Memory B cell (primary cell): ENCODE measurements around the gene ATP10D.
"Not testable (repeated sequence)": the region's sequence is repeated elsewhere in the genome, so short reads cannot be mapped to it uniquely, and the experiment has no call there.

Source experiments
- ATAC-seq: fragments of 150-1000 bp; cut with Tn5 transposase; 2 replicates; pipeline ENCODE4 v1.10.0; 2021; ENCODE audit warnings: low read depth, mild to moderate bottlenecking, moderate library complexity
- DNase-seq, 2 donors: peaks; one replicate each; pipeline ENCODE4 v3.0.0; 2022; ENCODE audit warnings: low spot score in 2 of 2
- H3K27ac Mint-ChIP-seq: one replicate; pipeline ENCODE4 v1.8.0; 2022; ENCODE audit warnings: mild to moderate bottlenecking, moderate library complexity, mixed read lengths
- H3K27me3 Mint-ChIP-seq: one replicate; pipeline ENCODE4 v1.8.0; 2022; ENCODE audit warnings: mixed read lengths
- H3K36me3 Mint-ChIP-seq: one replicate; pipeline ENCODE4 v1.8.0; 2022; ENCODE audit warnings: mild to moderate bottlenecking, mixed read lengths
- H3K4me1 Mint-ChIP-seq: one replicate; pipeline ENCODE4 v1.8.0; 2022; ENCODE audit warnings: mixed read lengths
- H3K4me3 Mint-ChIP-seq: one replicate; pipeline ENCODE4 v1.8.0; 2022; ENCODE audit warnings: mild to moderate bottlenecking, moderate library complexity, mixed read lengths
- H3K9me3 Mint-ChIP-seq: one replicate; pipeline ENCODE4 v1.8.0; 2022; ENCODE audit warnings: mixed read lengths

The ATP10D gene

GRCh38 chr4:47500776-47501175, 15.7 kb downstream of the ATP10D start:
- Mint-ChIP-seq H3K27me3 (no peaks in the 10 kb centered on the region), H3K4me1 (peaks cover 13% of the 10 kb centered on the region), H3K27ac (no peak overlapping the region), H3K9me3 (no peaks in the 10 kb centered on the region), H3K36me3 (peaks cover 4% of the 10 kb centered on the region), H3K4me3 (no peak overlapping the region)
- ATAC-seq (no peak), DNase-seq (no peak)

GRCh38 chr4:47505147-47505546, 20.1 kb downstream of the ATP10D start:
- no peak overlapping the region for H3K4me3 Mint-ChIP-seq
- H3K9me3 Mint-ChIP-seq, result no peaks in the 10 kb centered on the region
- no peak for DNase-seq
- no peaks in the 10 kb centered on the region for H3K27me3 Mint-ChIP-seq
- peaks cover 2% of the 10 kb centered on the region for H3K36me3 Mint-ChIP-seq
- H3K4me1 Mint-ChIP-seq, result peaks cover 13% of the 10 kb centered on the region
- no peak overlapping the region for H3K27ac Mint-ChIP-seq
- ATAC-seq, result no peak

DNA sequence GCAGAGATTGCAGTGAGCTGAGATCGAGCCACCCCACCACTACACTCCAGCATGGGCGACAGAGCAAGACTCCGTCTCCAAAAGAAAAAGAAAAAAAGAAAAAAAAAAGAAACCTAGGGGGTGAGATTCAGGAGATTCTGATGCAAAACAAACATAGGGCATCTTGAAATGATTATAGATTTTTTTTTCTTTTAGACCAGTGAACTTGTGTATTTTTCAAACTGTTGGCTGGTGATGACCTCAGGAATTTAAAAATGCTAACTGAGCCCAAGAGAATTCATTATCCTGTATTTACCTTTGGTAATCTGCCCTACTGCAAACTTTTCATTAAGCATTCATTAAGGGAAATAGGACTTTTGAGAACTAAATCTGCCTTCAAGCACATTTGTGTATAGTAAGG, 20.6 kb downstream of the ATP10D start:
- Mint-ChIP-seq H3K27ac (no peak overlapping the region), H3K9me3 (no peaks in the 10 kb centered on the region), H3K4me1 (peaks cover 16% of the 10 kb centered on the region), H3K27me3 (no peaks in the 10 kb centered on the region), H3K36me3 (peaks cover 2% of the 10 kb centered on the region), H3K4me3 (no peak overlapping the region)
- ATAC-seq (no peak), DNase-seq (no peak)

DNA sequence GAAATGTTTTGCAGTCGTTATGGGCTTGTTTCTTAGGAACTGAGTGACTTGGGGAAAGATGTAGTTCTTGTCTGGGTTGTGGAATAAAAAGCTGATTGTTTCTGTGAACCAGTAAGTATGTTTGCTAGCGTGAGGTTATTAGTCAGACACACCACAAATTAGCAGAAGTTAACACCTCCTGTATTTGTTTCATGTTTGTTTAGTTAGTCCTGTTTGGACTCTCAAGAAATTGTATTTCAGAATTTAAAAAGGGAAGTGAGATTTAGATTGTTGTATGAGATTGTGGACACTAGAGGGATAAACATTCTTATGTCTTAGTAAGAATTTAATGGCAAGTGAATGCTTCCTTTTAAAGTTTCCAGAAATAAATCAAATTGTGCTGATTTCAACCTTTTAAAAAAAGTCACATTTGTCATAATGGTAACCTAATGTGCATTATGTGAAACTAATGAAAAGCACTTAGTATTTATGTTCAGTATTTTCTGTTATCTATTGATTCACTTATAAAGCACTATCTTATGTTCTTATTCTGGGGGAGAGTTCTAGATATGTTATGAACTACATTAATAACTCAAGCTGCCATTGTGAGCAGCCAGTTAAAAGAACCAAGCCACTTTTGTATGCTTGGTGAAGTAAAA, 25.6 kb downstream of the ATP10D start:
- no peaks in the 10 kb centered on the region for H3K27me3 Mint-ChIP-seq
- peak; percentile 96 for ATAC-seq
- peaks cover 16% of the 10 kb centered on the region for H3K36me3 Mint-ChIP-seq
- no peaks in the 10 kb centered on the region for H3K9me3 Mint-ChIP-seq
- peak overlapping the region; percentile 81 for H3K27ac Mint-ChIP-seq
- peak overlapping the region; percentile 8 for H3K4me3 Mint-ChIP-seq
- peaks cover 31% of the 10 kb centered on the region for H3K4me1 Mint-ChIP-seq
- peak in 1 of 2 donors; percentile 11 for DNase-seq

DNA sequence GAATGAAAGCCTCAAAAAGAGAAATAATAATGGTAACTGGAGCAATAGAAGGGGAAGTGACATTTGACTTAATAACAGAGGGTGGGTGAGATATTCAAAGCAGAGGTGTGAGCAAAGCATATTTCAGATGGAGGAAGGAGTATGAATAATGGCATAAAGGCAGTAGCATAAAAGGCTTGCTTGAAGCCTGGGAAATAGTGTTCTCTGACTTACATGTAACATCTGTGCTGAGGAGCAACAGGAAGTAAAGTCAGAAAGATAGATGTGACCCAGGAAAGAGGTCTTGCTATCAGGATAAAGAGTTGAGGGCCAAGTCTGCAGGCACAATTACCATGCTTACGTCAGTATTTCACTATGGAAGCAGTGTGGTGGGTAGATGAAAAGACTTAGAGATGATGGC, 28.4 kb downstream of the ATP10D start:
- no peak for DNase-seq
- H3K27ac Mint-ChIP-seq, result no peak overlapping the region
- peaks cover 20% of the 10 kb centered on the region for H3K36me3 Mint-ChIP-seq
- no peak for ATAC-seq
- H3K4me3 Mint-ChIP-seq, result no peak overlapping the region
- no peaks in the 10 kb centered on the region for H3K9me3 Mint-ChIP-seq
- H3K4me1 Mint-ChIP-seq, result peaks cover 23% of the 10 kb centered on the region
- H3K27me3 Mint-ChIP-seq, result no peaks in the 10 kb centered on the region

DNA sequence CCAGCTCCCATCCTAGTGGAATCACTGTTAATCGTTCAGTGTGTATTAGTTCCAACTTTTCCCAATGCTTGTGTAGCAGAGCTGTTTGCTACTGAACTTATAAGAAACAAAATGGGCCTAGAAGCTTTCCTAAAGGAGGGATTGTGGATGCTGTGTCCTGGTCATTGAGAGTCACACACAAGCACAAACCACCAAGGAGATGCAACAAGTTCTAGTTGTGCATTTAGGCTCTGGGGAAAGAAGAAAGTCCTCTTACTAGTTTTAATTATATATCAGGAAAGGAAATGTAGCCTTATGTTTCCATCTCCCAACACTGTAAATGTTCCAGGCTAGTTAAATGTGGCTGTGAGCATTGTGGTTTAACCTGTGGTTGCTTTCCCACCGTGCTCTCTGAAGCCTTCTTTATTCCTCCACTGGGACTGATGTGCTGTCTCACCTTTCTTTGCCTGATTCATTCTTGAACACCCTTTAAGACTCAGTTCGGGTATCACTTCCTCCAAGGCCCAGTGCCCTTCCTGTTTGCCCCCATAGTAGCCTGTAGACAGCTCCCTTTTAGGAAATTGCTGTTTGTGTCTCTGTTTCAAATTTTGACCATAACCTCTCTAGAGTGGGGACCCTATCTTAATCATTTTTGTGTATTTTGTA, 34.3 kb downstream of the ATP10D start:
- H3K36me3 Mint-ChIP-seq, result peaks cover 26% of the 10 kb centered on the region
- no peaks in the 10 kb centered on the region for H3K27me3 Mint-ChIP-seq
- no peak overlapping the region for H3K4me3 Mint-ChIP-seq
- DNase-seq (peak in 1 of 2 donors; percentile 9), ATAC-seq (peak; percentile 100)
- H3K27ac Mint-ChIP-seq, result no peak overlapping the region
- H3K9me3 Mint-ChIP-seq, result no peaks in the 10 kb centered on the region
- peaks cover 18% of the 10 kb centered on the region for H3K4me1 Mint-ChIP-seq

- DNase-seq (no peak), ATAC-seq (no peak)
- peaks cover 59% of the 10 kb centered on the region for H3K36me3 Mint-ChIP-seq
- no peaks in the 10 kb centered on the region for H3K9me3 Mint-ChIP-seq
- H3K27me3 Mint-ChIP-seq, result no peaks in the 10 kb centered on the region
- peaks cover 17% of the 10 kb centered on the region for H3K4me1 Mint-ChIP-seq
- H3K27ac Mint-ChIP-seq, result no peak overlapping the region
- no peak overlapping the region for H3K4me3 Mint-ChIP-seq
Observed at GRCh38 chr4:47525154-47525819, 40.2 kb downstream of the ATP10D start.

DNA sequence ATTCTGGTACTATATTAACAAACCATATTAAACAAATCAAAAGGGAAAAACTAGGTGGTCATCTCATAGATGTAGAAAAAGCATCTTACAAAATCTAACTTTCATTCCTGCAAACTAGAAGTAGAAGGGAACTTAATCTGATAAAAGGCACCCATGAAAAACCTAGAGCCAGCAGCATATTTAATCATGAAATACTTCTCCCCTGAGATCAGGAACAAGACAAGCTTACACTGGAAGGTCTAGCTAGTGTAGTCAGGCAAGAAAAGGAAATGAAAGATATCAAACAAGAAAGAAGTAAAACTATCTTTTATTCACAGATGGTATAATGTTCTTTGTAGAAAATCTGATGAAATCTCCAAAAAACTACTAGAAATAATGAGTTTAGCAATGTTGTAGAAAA, 41.2 kb downstream of the ATP10D start:
- peaks cover 19% of the 10 kb centered on the region for H3K4me1 Mint-ChIP-seq
- no peak overlapping the region for H3K27ac Mint-ChIP-seq
- no peaks in the 10 kb centered on the region for H3K27me3 Mint-ChIP-seq
- no peaks in the 10 kb centered on the region for H3K9me3 Mint-ChIP-seq
- DNase-seq (no peak), ATAC-seq (no peak)
- peaks cover 55% of the 10 kb centered on the region for H3K36me3 Mint-ChIP-seq
- H3K4me3 Mint-ChIP-seq, result no peak overlapping the region

GRCh38 chr4:47528646-47529045, 43.6 kb downstream of the ATP10D start:
- H3K4me1 Mint-ChIP-seq, result peaks cover 34% of the 10 kb centered on the region

GRCh38 chr4:47530801-47531200, 45.7 kb downstream of the ATP10D start:
- Mint-ChIP-seq H3K9me3 (no peaks in the 10 kb centered on the region), H3K36me3 (peaks cover 56% of the 10 kb centered on the region), H3K27ac (no peak overlapping the region), H3K4me1 (peaks cover 34% of the 10 kb centered on the region), H3K27me3 (no peaks in the 10 kb centered on the region), H3K4me3 (no peak overlapping the region)
- no peak for DNase-seq
- ATAC-seq, result no peak

More at GRCh38 chr4:47528646-47529045, 43.6 kb downstream of the ATP10D start:
- H3K4me3 Mint-ChIP-seq, DNase-seq, ATAC-seq, H3K9me3 Mint-ChIP-seq, H3K27ac Mint-ChIP-seq, H3K27me3 Mint-ChIP-seq: not testable (repeated sequence)
- peaks cover 52% of the 10 kb centered on the region for H3K36me3 Mint-ChIP-seq

DNA sequence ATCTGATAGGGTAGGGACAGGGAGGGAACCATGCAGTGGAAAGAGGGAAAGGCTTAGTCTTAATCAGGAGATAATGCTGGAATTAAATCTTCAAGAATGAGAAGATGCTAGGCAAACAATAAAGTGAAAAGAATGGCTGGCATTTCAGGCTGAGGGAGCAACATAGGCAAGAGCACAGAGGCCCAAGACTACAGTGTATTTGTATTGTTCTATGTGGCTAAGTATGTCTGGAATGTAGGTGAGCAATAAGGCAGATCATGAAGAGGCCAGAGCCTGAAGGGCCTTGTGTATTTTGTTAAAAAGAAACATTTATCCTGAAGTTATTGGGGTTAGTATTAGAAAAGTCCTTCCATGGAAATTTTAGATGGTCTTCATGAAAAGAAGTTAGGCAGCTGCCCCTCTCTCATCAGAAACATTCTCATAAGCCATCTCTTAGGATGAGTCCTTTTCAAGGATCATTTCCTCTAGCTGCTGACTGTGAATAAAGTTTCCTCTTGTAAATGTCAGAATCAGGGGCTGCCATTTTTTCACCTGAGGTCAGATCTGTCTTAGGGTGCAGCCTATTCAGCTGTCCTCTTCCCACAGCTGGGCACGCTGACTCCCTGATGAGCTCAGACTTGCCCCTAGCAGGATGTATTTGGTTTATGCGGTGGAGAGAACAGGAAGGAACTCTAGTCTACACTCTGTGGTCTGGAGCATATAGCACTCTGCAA, 46.3 kb downstream of the ATP10D start:
- Mint-ChIP-seq H3K4me1 (peaks cover 34% of the 10 kb centered on the region), H3K27me3 (no peaks in the 10 kb centered on the region), H3K4me3 (peak overlapping the region; percentile 27), H3K27ac (no peak overlapping the region), H3K9me3 (no peaks in the 10 kb centered on the region), H3K36me3 (peaks cover 55% of the 10 kb centered on the region)
- ATAC-seq (peak; percentile 98), DNase-seq (peak in 1 of 2 donors; percentile 9)

DNA sequence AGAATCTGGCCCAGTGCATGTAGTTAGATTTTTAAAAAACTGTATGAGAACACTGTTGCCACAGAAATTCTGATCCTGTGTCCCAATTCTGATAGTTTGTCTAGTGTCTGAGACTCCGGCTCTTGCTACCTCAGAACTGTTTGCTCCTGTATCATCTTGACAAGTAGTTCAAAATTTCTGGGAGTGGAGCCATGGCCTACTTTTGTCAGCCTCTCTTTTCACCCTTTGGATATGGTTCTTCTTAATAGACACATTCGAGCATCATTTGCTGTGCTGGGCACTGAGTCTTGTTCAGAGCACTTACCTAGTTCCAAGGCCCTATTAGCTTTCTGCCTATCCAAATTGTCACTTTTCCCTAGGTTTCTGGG, 46.9 kb downstream of the ATP10D start:
- Mint-ChIP-seq H3K4me1 (peaks cover 34% of the 10 kb centered on the region), H3K27me3 (no peaks in the 10 kb centered on the region), H3K27ac (no peak overlapping the region), H3K9me3 (no peaks in the 10 kb centered on the region), H3K36me3 (peaks cover 54% of the 10 kb centered on the region), H3K4me3 (no peak overlapping the region)
- DNase-seq (no peak), ATAC-seq (no peak)

DNA sequence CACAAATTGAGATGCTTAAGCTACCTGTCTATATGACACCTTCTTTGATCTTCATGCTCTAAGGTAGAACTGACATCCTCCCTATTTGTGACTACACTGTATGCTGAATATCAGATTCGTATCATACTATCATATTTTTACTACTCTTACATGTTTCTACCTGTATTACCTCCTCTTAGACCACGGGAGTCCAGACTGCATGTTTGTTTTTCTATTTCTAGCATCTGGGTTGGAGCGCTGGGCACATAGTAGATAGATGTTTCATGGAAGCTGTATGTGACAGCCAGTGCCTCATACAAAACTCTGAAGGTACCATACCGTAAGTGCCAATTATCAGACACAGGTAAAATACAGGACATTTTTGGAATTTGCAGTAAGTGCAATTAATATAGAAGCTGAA, 47.6 kb downstream of the ATP10D start:
- Mint-ChIP-seq H3K4me3 (no peak overlapping the region), H3K4me1 (peaks cover 34% of the 10 kb centered on the region), H3K27ac (no peak overlapping the region), H3K9me3 (no peaks in the 10 kb centered on the region), H3K27me3 (no peaks in the 10 kb centered on the region), H3K36me3 (peaks cover 50% of the 10 kb centered on the region)
- no peak for DNase-seq
- ATAC-seq, result no peak

- DNase-seq, result no peak
- no peak overlapping the region for H3K27ac Mint-ChIP-seq
- no peak overlapping the region for H3K4me3 Mint-ChIP-seq
- ATAC-seq, result no peak
- peaks cover 27% of the 10 kb centered on the region for H3K4me1 Mint-ChIP-seq
- no peaks in the 10 kb centered on the region for H3K9me3 Mint-ChIP-seq
- peaks cover 47% of the 10 kb centered on the region for H3K36me3 Mint-ChIP-seq
- no peaks in the 10 kb centered on the region for H3K27me3 Mint-ChIP-seq
Observed at GRCh38 chr4:47533689-47534347, 48.7 kb downstream of the ATP10D start.
